ENCODE measurements around the gene GDPD5.
"Not testable (repeated sequence)": the region's sequence is repeated elsewhere in the genome, so short reads cannot be mapped to it uniquely, and the experiment has no call there.

The GDPD5 gene

DNA sequence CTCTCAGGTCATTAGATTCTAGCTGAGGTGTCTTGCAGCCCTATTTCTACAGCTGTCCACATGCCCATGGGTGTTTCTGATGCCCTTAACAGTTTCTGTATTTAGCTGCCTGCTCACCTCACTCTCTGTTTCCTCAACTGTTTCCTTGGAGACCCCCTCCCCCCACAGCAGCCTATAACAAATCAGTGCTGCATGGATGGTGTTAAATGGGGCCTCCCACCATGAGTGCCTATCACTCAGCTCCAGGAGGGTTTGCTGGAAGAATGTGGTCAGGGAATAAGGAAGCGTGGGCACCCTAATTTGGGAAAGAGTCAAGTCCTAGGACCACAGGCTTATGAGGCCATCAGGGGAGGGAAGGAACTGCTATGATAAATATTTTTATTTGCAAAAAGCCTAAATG, 101.3 kb downstream of the GDPD5 start:
- no peak for DNase-seq

DNA sequence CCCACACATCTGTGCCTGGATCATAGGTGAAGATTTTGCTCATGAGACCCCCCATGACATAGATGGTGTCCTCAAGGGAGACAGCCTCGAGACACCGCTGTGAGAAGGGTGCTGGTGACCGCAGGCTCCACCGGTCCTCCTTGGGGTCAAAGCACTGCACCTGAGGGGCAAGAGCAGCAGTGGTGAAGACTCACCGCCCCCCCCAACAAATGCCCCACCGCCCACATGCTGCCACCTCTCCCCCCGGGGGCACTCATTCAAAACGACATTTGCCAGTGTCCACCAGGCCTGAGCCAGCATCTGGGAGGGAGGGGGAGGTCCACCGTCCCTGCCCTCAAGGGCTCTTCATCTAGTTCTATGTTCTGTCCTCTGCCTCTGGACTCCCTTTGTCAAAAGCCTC, 102.0 kb downstream of the GDPD5 start:
- DNase-seq: no peak

DNA sequence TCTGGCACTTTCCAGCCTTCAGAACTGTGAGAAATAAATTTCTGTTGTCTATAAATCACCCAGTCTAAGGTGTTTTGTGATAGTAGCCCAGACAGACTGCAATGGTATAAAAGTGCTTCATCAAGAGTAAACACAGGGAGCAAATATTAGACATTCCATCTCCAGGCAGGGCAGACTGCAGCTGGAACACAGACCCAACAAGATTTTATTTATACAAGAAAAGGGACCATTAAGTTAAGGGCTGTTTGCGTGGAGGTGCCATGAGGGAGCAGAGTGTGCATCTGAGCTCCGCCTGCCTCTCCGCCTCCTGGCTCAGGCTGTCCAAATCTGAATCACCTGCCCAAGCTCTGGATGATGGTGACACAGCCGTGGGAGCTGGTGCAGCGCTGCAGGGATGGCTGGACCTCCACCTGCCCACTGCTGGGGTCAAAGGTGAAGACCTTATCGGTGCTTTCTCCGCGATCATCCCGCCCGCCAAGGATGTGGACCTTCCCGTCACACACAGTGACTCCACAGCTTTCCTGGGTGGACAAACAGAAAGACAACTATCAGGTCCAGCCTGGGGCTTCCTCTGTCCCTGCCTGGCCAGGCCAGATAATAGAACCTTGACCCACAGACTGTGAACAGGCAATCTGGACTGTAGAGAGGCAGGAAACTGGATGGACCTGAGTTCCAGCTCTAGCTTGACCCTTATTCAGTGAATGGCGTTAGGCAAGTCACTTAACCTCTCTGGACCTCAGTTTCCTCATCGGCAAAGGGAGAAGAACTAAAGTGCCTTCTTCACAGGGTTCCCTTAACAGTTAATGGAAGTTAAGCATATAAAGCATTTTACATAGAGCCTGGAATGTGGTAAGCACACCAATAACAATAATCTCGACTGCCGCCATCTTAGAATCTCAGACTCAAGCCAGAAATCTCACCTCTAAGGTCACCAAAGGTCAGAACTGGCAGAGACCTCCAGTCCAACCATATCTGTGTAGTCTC, 103.2 kb downstream of the GDPD5 start:
- DNase-seq: no peak

DNA sequence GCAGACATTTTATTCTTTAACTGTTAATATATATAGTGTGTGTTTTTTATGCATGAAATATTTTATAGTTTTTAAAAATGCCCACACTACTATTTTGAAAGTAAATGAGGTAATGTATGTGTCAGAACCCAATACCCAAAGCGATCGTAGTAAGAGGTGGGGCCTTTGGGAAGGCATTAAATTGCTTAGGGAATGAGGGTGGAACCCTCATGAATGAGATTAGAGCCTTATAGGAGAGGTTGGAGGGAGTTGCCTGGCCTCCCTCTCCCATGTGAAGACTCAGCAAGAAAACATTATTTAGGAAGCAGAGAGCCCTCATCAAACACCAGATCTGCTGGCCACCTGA, 103.9 kb downstream of the GDPD5 start:
- DNase-seq: no peak

DNA sequence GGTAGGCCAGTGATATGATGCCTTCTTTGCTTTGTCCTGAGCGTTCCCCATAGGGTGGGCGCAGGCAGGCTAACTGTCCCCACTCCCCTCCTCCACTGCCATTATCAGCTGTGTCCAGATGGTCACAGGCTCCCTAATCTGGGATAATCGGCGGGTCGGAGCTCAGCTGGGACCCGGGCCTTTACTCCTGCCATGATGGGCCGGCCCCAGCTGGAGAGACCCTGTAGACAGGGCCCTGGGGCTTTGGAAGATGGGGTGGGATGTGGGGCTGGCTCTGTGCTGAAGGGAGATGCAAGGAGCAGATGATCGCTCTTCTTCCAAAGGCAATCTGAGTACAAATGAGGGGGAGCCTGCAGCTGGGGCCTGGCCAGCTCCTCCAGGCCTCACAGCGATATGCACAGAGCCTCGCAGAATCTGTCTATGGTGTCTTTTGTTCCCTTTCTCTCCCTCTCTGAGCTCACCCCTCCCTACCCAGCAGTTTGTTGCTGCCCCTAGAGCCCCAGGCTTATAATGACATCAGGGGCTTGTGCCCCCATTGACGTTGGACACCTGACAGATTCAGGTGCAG, 104.6 kb downstream of the GDPD5 start:
- DNase-seq: peak; percentile 45

DNA sequence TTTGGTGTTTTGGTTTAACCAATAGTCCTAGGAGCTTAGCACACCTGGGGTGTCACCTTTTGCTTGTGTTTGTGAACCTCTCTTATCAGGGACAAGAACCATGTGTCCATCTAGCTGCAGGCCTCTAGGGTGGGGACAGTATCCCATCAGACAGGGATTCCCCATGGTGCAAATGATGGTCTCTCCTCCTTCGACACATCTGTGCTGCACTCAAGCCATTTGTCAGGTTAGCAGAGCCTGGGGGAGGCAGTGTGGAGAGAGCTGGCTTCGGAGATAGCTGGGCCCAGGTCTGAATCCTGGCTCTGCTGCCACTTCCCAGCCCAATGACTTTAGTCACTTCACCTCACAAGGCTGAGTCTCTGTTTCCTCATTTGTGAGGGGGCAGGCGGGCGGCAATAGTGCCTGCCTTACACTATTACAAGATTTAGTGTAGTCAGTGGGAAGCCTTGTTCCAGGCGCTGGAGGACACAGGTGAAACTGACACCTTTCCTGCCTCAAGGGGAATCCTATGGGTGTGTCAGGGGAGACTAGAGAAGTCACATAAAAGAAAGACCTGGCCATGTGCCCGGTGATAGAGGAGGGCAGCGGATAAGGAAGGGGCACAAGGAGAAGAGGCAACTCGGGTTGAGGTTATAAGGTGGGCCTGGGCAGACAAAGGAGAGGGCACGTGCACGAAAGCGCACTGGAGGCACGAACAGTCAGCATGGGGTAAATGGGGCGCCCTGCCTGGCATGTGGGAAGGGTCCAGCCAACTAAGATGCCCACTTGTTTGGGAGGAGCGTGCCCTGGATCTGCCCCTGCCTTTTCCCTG, 105.3 kb downstream of the GDPD5 start:
- no peak for DNase-seq

DNA sequence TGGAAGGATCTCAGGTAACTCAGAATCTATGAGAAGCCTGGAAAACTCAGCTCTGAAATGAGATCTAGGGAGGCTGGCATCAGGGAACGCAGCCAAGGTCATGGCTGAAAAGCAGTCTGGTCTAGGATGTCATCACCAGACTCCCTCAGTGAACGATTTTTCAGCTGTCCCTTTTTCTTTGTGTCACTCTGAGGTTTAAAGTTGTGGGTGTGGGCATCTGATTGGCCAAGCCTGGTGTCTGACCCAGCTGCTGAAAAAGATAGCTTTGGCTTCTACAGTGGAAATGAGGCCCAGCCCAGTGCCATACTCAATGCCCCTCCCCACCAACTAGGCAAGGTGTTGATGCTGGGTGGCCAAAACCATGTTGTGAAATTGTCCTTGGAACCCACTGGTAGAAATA, 111.9 kb downstream of the GDPD5 start:
- DNase-seq: no peak

DNA sequence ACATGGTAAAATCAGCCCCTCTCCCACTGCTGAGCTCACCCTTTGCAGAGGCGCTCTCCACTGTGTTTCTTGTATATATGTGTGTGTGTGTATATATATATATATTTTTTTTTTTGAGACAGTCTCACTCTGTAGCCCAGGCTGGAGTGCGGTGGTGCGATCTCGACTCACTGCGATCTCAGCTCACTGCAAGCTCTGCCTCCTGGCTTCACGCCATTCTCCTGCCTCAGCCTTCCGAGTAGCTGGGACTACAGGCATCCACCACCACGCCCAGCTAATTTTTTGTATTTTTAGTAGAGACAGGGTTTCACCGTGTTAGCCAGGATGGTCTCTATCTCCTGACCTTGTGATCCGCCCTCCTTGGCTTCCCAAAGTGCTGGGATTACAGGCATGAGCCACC, 112.6 kb downstream of the GDPD5 start:
- not testable (repeated sequence) for DNase-seq

DNA sequence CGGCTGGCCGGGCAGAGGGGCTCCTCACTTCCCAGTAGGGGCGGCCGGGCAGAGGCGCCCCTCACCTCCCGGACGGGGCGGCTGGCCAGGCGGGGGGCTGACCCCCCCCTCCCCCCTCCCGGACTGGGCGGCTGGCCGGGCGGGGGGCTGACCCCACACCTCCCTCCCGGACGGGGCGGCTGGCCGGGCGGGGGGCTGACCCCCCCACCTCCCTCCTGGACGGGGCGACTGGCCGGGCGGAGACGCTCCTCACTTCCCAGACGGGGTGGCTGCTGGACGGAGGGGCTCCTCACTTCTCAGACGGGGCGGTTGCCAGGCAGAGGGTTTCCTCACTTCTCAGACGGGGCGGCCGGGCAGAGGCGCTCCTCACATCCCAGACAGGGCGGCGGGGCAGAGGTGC, 115.8 kb downstream of the GDPD5 start:
- not testable (repeated sequence) for DNase-seq

DNA sequence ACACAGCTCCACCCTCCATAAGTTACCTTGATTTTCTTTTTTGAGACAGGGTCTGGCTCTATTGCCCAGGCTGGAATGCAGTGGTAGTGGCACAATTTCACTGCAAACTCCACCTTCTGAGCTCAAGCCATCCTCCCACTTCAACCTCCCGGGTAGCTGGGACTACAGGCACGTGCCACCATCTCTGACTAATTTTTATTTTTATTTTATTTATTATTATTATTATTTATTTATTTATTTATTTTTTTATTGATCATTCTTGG, 116.9 kb downstream of the GDPD5 start:
- DNase-seq: no peak

DNA sequence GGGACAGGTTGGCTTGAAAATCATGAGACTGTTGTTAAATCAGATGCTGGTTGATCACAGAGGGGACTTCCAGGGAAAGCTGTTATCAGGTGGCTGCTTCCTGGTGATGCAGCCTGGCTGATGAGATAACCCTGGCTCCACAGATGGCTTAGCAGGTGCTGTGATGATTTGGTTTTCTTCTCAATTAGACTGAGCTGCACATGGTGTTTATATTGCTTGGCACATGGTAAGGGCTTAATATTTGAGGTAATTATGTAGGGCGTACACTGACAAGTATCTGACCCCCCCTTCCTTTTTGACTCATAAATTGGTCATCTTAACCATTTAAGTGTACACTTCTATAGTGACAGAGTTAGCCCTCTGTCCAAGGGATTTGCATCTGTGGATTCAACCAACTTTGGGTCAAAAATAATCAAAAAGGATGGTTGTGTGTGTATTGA, 119.4 kb downstream of the GDPD5 start:
- no peak for DNase-seq

DNA sequence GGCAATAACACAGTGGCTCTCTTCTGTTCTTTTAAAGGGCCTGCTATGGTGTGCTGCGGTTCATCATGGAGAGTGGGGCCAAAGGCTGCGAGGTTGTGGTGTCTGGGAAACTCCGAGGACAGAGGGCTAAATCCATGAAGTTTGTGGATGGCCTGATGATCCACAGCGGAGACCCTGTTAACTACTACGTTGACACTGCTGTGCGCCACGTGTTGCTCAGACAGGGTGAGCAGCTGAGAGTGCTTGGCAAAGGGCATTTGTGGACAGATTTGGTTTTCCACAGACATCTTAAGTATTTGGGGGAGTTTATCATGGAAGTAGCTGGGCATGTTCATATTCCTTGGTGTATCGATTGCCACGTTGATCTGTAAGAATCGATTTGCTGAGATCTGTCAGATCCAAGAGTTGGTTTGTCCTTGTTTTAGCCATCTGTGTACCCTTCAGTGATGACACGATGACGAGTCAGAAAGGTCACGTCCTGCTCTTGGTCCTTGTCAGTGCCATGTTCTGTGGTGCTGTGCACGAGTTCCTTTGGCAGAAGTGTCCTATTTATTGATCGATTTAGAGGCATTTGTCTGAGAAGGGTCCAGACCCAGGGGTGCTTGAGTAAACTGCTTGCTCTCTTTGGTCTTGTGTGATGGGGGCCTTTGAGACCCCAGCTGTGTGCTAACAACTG, 121.6 kb downstream of the GDPD5 start:
- no peak for DNase-seq

DNA sequence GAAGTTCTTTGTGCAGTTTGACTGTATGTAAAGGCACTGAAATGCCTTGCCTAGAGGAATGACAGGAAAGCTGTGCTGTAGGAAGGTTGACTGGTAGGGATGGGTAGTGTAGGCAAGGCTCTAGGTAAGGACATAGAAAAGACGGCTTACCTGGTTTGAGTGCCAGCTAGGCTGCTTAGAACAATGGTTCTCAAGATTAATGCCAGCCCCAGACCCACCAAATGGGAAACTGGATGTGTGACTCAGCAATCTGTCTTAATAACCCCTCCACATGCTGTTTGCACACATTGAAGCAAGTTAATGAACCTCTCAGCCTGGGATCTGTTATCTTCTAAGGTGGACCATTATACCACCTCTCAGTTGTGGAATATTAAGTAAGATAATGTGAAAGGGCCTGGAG, 122.7 kb downstream of the GDPD5 start:
- no peak for DNase-seq

DNA sequence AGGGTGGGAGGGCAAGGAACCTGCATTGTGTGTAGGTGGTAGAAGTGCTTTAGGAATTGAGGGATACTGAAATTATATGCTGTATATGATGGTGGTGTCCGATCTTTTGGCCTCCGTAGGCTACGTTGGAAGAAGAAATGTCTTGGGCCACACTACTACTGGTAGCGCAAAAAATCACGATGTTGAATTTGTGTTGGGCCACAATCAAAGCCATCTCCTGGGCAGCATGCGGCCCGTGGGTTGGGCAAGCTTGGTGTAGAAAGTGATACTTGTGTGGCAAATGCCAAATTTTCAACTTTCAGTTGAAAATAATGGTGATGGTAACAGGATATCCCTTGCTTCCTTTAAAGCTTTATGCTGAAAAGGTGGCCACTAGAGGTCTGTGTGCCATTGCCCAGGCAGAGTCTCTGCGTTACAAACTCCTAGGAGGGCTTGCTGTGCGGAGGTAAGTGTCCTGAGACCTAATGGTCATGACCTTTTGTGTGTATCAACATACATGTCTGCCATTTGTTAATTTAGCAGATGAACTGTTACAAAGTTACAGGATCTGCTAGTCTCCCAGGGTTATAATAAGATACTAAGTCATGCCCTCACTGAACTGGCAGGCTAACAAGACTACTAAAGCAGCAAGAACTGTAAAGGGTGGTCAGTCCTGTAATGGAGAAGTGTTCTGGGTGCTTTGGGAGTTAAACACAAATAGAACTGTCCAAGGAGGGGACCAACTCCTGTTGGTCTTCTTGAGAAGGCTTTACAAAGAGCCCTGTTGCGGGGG, 123.6 kb downstream of the GDPD5 start:
- no peak for DNase-seq

DNA sequence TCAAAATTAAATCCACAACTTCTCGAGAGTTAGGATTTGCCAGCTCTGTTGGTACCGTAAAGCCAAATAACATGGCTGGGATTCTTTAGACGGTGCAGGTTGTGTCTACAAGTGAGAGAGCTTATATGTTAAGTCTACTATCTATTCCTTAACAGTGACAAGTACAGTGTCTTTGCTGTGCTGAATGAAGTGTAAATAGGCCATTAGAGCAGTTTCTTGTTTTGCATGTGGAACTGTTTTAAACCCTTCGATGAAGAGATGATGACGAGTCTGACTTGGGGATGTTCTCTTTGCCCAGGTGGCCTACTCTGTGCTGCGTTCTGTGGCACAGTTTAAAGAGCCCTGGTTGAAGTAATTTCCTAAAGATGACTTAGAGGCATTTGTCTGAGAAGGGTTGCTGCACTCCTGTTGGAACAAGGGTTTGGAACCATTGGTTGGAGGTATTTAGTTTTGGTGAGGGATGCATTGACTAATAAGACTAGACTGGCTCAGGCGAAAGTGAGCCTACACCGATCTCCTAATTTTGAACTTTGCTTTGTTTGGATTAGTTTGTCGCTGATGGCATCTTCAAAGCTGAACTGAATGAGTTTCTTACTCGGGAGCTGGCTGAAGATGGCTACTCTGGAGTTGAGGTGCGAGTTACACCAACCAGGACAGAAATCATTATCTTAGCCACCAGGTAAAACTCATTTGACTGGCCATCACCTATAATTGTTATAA, 125.4 kb downstream of the GDPD5 start:
- DNase-seq: no peak

DNA sequence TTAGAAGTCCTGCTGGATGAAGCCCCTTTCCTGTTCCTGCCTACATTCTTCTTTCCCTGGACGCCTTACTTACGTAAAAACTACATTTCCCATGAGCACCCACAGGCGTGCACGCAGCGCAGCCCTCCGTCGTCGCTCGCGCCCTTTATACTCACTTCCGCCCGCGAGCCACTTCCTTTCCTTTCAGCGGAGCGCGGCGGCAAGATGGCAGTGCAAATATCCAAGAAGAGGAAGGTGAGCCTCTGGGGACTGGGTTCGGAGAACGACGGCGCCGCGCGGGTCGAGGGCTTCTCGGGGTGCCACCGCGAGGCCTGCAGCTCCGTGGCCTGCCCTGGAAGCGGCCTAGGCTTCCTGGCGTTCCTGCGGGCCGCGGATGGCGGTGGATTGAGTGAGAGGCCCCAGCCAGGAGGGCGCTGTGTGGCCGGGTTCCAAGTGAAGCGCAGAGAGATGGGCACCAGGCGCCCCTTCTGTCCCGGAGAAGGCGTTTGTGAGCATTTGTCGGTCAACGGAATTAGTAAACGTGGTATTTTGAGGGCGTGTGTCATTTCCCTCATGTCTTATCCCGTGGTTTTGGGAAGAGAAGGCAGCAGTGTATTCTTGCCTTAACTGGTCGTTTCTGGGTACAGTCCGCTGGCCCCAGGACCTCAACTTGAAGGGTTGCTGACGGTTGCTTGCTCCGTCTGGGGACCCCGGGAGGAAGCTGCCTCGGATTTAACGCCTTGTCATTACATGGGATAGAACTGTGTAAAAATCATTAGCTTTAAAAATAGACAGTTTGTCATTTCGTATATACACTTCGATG, 126.2 kb downstream of the GDPD5 start, which contains the start of gene RPS3:
TSS of gene RPS3 (plus strand) at position 175 of the 802 bp plus-strand sequence. CDS start at position 205, 30 bp downstream.
- peak; percentile 93 for DNase-seq

DNA sequence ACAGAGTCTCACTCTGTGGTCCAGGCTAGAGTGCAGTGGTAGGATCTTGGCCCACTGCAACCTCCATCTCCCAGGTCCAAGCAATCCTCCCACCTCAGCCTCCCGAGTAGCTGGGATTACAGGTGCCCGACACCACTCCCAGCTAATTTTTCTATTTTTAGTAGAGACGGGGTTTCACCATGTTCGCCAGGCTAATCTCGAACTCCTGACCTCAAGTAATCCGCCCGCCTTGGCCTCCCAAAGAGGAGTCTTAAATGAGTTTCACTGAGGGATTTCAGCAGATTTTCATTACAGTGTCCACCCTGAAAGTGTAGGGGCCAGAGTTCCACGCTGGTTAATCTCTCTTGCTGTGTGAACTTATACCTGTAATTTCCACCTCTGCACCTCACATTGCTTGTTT, 126.8 kb downstream of the GDPD5 start:
- no peak for DNase-seq

DNA sequence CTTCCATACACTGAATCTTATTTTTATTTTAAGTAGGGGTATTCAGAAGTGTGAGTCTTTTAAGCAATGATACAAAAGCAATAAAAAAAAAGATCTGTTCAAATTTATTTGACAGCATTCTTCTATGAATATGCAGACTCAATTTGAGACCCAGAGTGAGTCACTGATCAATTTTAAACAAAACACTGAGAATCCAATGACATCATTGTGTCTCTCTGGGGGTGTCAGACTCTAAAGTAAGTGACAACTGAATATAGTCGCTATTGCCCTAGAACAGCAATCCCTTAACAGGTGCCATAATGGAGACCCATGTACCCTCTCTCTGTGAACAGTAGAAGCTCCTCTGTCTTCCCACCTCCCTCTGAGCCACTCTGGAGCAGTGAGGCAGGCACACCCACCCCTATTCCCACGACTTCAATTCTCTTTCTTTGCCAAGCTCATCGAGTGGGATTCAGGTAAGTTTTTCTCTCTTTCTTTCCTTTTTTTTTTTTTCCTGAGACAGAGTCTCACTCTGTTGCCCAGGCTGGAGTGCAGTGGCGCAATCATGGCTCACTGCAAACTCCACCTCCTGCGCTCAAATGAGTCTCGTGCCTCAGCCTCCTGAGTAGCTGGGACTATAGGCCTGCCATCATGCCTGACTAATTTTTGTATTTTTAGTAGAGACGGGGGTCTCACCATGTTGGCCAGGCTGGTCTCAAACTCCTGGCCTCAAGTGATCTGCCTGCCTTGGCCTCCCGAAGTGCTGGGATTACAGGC, 131.5 kb downstream of the GDPD5 start:
- no peak for DNase-seq

DNA sequence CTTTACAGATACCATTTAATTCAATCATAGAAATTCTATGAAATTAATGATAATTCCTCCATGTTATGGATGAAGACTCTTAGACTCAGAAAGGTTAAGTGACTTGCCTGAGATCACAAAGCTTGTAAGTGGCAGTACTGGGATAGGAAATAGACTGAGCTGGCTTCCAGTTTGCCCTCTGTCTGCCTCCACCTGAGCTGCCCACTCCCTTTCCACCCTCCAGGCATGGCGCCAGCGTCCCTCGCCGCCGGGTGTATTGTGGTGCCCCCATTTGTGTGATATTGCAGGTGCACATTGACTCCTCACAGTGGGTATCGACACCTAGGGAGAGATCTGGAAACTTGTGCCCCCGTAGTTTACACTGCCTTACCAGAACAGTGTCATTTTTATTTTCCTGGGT, 135.8 kb downstream of the GDPD5 start:
- DNase-seq: no peak

DNA sequence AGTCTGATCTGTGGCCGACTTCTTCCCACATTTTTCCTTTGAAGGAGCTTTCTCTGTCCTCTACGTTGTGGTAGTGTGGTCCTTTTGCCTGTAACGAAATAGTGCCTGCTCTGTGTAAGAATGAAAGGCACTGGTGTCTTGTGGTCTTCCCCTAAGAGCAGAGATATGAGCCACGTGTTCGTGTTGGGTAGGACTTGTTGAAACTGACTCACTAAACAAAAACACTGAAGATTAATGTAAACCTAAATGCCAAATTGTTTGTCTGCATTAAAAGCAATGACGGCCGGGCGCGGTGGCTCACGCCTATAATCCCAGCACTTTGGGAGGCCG, 136.5 kb downstream of the GDPD5 start:
- no peak for DNase-seq

Data from midbrain (tissue), 1 donor.